OCI-LY1 (cell line): ENCODE results near the gene THEM4.

ENCODE experiments used
- EZH2 ChIP-seq: fragments of 200-600 bp; sonication (generic), shearing (Covaris generic); IDR thresholded peaks from 2 replicates; pipeline ENCODE4 v1.8.0; 2017; ENCODE audit warnings: borderline replicate concordance, mixed run types, mild to moderate bottlenecking, antibody characterized with exemption, low read length, moderate library complexity, mixed read lengths
- TF ChIP-seq, protein P1 (sequence below): fragments of 200-600 bp; sonication (generic), shearing (Covaris generic); IDR thresholded peaks from 2 replicates; pipeline ENCODE4 v1.5.1; 2017; ENCODE audit warnings: mild to moderate bottlenecking, antibody characterized with exemption, low read length, moderate library complexity, mixed read lengths

- TF ChIP-seq, protein P1, sequence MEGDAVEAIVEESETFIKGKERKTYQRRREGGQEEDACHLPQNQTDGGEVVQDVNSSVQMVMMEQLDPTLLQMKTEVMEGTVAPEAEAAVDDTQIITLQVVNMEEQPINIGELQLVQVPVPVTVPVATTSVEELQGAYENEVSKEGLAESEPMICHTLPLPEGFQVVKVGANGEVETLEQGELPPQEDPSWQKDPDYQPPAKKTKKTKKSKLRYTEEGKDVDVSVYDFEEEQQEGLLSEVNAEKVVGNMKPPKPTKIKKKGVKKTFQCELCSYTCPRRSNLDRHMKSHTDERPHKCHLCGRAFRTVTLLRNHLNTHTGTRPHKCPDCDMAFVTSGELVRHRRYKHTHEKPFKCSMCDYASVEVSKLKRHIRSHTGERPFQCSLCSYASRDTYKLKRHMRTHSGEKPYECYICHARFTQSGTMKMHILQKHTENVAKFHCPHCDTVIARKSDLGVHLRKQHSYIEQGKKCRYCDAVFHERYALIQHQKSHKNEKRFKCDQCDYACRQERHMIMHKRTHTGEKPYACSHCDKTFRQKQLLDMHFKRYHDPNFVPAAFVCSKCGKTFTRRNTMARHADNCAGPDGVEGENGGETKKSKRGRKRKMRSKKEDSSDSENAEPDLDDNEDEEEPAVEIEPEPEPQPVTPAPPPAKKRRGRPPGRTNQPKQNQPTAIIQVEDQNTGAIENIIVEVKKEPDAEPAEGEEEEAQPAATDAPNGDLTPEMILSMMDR = no peak
- no peak for TF ChIP-seq EZH2
Measured at GRCh38 chr1:151839082-151839412, 70.3 kb downstream of the THEM4 start.
